22Rv1 (cell line): Measurements from ENCODE around the gene RHOC.

Experiments
- H3K27ac ChIP-seq: fragments of 450-650 bp; 2 replicates; pipeline ENCODE4 v1.5.1; 2017
- CTCF ChIP-seq: fragments of 450-650 bp; IDR thresholded peaks from 2 replicates; pipeline ENCODE4 v1.5.1; 2017; ENCODE audit warnings: mild to moderate bottlenecking
- ZFX ChIP-seq: fragments of 450-650 bp; IDR thresholded peaks from 2 replicates; pipeline ENCODE4 v1.6.1; 2017; ENCODE audit warnings: antibody characterized with exemption, borderline replicate concordance

RHOC gene

GRCh38 chr1:112714313-112715263, 7.7 kb upstream of the RHOC start:
- H3K27ac ChIP-seq = no peak overlapping the region
- TF ChIP-seq ZFX (no peak), CTCF (no peak; the same call in 1 of the 2 replicates)

DNA sequence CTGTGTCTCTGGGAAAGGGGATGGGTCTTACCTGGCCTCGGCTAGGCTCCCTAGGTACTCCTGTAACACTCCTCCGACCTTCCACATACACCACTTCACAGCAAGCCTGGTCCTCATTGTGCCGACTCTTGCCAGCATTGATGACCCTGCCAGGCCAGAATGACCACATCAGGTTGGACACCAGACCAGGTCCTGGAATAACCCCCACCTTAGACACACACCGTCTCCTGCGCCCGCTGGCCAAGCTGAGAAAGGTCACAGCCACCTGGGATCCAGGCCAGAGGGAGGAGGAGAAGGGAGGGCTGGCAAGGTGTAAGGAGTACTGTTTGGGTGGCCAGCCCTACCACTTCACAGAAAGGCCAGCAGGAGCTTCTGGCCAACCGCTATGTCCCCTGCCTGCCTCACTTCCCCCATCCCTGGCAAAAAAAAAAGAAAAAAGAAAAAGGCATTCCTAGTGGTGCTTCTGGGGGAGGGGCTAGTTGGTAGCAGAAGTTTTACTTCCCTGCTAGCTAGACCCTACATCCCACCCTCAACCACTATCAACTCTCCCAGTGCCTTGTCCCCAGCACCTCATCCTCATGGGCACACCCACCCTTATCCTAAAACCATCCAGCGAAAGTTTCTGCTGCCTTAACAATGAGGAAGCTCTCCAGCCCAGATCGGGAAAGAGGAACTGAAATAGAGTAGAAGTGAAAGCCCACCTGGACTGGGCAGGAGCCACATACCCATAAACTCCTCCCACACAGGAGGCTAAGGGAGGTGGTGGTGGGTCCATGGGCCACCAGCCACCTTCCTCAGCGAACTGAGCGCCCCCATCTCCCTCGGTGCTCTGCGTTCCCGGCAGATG, 6.8 kb upstream of the RHOC start:
- no peak for TF ChIP-seq CTCF
- TF ChIP-seq ZFX = no peak

DNA sequence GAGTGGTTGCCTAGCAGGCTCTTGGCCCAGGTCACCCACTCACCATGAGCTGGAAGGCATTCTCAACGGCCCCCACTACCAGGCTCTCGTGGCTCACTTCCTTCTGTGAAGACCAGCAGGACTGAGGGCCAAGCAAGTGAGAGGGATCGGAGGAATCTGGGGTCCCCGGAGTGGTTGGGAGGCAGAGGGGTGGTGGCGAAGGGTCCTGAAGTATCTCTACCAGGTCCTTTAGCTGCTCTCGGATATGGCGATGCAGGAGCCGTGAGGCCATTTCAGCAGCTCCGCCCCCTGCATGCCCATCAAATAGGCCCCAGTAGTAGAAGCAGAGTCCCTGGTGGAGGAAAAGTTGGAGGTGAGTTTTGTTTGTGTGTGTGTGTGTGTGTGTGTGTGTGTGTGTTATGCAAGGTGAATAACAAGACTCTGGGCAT, 5.8 kb upstream of the RHOC start:
- TF ChIP-seq CTCF = no peak
- TF ChIP-seq ZFX = no peak
- no peak overlapping the region for H3K27ac ChIP-seq

More for the DNA sequence above, 6.8 kb upstream of the RHOC start:
- no peak overlapping the region for H3K27ac ChIP-seq

DNA sequence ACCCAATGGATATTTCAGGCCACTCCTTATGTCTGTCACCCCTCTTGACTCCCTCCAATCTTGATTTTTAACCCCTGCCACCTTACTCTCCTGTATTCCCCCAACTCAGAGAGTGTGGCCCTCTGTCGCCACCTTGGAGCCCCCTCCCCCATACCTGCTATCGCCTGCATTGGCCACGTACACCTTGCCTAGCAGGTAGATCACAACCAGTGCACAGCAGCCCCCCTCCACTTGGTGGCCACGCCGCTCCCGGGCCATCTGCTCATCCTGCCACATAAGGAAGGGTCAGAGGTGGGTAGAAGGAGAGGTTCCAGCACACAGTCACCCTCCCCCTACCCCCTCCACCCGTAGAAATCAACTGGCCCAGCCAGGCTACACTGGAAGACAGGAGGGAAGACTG, 5.3 kb upstream of the RHOC start:
- TF ChIP-seq CTCF = no peak
- no peak for TF ChIP-seq ZFX
- H3K27ac ChIP-seq = no peak overlapping the region

DNA sequence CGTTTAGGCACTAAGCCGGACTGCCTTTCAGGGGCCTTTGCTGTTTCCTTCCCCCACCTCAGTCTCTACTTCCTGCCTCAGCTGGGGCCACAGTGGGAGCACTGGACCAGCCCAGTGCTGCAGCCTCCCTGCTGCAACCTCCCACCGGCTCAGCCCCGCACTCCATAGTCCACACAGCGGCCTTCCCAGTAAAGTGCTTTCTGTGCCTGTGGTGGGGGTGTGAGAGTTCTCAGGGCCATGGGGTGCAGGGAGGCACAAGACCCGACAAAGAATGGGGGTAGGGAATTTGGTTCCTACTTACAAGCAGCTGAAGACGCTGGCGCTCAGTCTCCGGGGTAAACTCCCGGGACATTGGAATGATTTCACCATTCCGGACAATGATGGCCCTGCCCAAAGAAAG, 4.7 kb upstream of the RHOC start:
- H3K27ac ChIP-seq = no peak overlapping the region
- no peak for TF ChIP-seq CTCF
- no peak for TF ChIP-seq ZFX

DNA sequence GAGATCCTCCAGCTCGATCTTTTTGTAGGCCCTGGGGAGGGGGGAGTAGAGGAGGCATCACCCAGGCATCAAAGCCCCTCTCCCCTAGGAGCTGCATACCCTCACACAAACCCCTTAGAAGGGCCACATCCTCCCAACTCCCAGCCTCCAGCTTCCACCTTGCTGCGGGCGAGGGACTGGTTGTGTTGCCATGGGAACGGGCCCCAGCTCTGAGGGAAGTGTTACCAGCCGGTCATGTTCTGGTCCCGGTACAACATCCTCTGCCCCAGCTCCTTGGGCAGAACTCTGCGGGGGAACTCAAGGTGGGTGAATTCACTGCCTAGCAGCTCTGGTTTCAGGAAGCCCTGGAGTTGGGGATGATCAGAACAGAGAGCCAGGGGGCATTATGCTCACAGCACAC, 4.1 kb upstream of the RHOC start:
- TF ChIP-seq ZFX (no peak), CTCF (no peak)
- H3K27ac ChIP-seq = no peak overlapping the region

- H3K27ac ChIP-seq = no peak overlapping the region
- TF ChIP-seq ZFX (no peak), CTCF (no peak)
Observed at GRCh38 chr1:112710586-112710985, 3.7 kb upstream of the RHOC start.
